ENCODE data around the gene KIN. TPM values are rescaled to one million over a fixed set of nuclear protein-coding genes. Genes with fewer than 3 reads are reported as not detected.

The KIN gene
- total RNA-seq, 2 donors from 2014 or later = 10.5 to 11.0 TPM

- Mint-ChIP-seq H3K36me3 (ENCODE audit: low read depth) (no peaks in the 10 kb centered on the region), H3K4me1 (no peaks in the 10 kb centered on the region), H3K4me3 (no peak within 1 kb of the TSS), H3K9me3 (no peaks in the 10 kb centered on the region), H3K27ac (no peak within 1 kb of the TSS), H3K27me3 (peaks cover 41% of the 10 kb centered on the region)
- ATAC-seq (replicated peaks) = no peak
Measured at GRCh38 chr10:7703140-7703539, 84.7 kb downstream of the KIN start, which contains the start of gene ITIH2. TSS of gene ITIH2 (plus strand) at chr10:7703316. CDS start at chr10:7703435, 119 bp downstream.

GRCh38 chr10:7702288-7702812 is 85.4 kb downstream of the KIN start:
- no peak for ATAC-seq (replicated peaks)
- H3K4me1 Mint-ChIP-seq = no peaks in the 10 kb centered on the region
- no peaks in the 10 kb centered on the region for H3K36me3 Mint-ChIP-seq (ENCODE audit: low read depth)
- no peak overlapping the region for H3K4me3 Mint-ChIP-seq
- peaks cover 44% of the 10 kb centered on the region for H3K27me3 Mint-ChIP-seq
- no peak overlapping the region for H3K27ac Mint-ChIP-seq
- no peaks in the 10 kb centered on the region for H3K9me3 Mint-ChIP-seq

GRCh38 chr10:7701158-7701742 is 86.5 kb downstream of the KIN start:
- Mint-ChIP-seq H3K4me1 (no peaks in the 10 kb centered on the region), H3K4me3 (no peak overlapping the region), H3K9me3 (no peaks in the 10 kb centered on the region), H3K27me3 (peaks cover 39% of the 10 kb centered on the region), H3K36me3 (ENCODE audit: low read depth) (no peaks in the 10 kb centered on the region), H3K27ac (no peak overlapping the region)
- no peak for ATAC-seq (replicated peaks)

Other genes with a start within 250 kb of the KIN start
- under 1 TPM in 1 of 2 donors, not detected in 1; 0.34 TPM for gene ITIH5, start 121.0 kb downstream of the KIN start, total RNA-seq
- not detected for gene ITIH2, start 84.7 kb downstream of the KIN start, total RNA-seq
- 100 to 1,000 TPM; 181 to 328 TPM for gene ATP5F1C, start 184 bp upstream of the KIN start, total RNA-seq
- 10 to 100 TPM in 1 of 2 donors, 1 to 10 TPM in 1; 9.7 to 14.0 TPM for gene TAF3, start 30.5 kb upstream of the KIN start, total RNA-seq

All from activated T-helper 17 cell treated with anti-CD3 and anti-CD28 coated beads, Interleukin-2, amount 50 U/mL, for 72 hours (primary cell).